GM19328 (cell line): ENCODE data around the gene RUVBL2.

ENCODE experiments used
- ATAC-seq: cut with Tn5 transposase; IDR thresholded peaks from one replicate; pipeline ENCODE4 v1.9.1; 2021; ENCODE audit warnings: mild to moderate bottlenecking, moderate library complexity; ENCODE audit not compliant: unreplicated experiment

Gene RUVBL2

DNA sequence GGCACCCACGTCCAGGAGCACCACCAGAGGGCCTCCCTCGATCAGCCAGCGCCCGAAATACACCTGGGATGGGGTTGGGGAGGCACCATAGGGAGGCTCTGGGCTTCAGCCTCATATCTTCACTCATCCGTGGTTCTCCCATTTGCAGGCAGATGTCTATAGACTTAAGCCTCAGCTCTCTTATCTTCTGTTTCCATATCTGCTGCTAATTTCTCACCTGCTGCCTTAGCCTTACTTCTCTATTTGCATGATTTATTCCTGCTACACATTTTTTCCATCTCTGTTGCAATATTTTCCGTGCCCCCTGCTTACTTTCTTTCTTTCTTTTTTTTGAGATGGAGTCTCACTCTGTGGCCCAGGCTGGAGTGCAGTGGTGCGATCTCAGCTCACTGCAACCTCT lies 6.4 kb upstream of the RUVBL2 start:
- ATAC-seq: no peak

DNA sequence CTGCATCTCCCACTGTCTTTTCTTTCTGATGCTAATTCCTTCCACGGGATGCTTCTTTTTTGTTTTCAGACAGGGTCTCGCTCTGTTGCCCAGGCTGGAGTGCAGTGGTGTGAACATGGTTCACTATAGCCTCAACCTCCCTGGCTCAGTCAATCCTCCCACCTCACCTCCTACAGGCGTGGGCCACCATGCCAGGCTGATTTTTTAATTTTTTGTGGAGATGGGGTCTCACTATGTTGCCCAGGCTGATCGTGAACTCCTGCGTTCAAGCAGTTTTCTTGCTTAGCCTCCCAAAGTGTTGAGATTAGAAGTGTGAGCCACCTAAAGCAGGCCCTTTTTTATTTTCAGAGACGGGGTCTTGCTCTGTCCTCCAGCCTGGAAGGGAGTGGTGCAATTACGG lies 5.4 kb upstream of the RUVBL2 start:
- ATAC-seq: no peak

DNA sequence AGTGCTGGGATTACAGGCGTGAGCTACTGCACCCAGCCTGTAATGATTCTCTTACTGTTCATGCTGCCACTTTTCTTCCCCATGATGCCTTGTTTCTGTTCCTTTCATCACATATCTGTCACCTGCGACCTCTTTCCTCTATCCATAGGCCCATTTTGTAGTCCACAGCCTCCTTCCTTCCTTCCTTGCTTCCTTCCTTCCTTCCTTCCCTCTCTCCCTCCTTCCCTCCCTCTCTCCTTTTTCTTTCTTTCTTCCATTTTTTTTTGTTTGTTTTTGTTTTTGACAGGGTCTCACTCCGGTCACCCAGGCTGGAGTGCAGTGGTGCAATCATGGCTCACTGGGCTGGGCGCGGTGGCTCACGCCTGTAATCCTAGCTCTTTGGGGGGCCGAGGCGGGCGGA lies 4.8 kb upstream of the RUVBL2 start:
- no peak for ATAC-seq

DNA sequence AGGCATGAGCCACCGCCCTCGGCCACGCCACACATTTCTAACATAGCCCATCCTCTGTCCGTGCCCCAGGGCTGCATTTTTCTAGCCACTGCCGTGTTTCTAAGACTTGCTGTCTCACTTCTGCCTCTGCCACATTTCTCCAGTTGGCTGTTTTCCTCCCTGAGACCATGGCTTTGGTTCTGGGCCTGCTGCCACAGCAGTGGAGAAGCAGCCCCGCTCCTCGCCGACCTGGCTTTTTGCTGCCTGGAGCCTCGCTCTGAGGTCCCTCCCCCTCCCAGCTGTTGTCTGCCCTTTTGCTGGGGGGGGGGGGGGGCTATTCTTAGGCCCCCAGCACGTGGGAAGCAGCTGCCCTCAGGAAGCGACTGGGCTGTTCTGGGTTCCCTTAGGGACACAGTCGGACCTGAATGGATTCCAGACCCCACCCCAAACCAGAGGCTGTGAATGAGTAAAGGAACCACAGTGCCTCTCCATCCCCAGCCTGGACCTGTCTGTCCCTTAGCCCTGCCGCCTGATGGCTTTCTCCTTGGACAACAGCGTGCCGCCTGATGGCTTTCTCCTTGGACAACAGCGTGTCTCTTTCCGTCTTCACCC lies 3.9 kb upstream of the RUVBL2 start:
- ATAC-seq: no peak

DNA sequence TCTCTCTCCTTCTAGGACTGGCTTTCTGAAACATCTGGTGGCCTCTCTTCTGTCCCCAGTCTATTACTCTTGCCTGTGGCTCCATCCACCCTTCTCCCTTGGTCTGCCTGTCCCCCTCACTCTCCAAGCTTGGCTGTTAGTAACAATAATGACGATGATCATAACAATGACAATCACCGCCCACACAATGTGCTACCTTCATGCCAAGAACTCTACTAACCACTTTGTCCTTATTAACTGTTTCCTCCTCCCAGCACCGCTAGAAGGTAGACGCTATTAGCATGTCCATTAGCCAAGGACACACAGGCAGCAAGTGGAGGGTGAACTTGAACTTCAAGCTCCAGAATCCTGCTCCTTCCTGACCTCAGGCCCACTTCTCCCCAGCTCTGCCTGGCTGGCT lies 3.3 kb upstream of the RUVBL2 start:
- ATAC-seq: no peak

DNA sequence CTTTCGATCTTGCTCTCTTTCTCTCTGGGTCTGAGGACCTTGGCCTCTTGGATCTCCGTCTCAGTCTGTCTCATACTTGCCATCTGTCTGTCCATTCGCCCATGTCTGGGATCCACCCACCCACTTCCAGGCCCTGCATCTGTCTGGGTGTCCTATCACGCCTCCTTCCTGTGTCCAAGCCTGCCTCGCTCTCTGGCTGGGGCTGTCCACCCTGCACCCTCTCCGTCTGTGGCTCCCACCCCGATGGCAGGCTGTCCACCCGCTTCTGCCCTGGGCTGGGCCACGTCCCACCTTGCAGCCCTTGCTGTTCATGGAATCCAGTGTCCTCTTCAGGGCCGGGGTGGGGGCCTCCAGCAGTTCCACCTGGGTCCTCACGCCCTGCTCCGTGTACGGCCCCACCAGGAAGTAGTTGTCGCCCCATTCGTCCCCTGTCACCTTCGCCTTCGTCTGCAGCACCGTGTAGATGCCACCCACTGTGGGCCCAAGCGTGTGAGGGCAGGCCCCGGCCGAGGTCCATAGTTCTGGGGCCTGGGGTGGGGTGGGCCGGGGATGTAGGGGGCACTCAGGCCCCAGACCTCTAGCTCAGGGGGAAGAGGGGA lies 2.6 kb upstream of the RUVBL2 start:
- no peak for ATAC-seq

DNA sequence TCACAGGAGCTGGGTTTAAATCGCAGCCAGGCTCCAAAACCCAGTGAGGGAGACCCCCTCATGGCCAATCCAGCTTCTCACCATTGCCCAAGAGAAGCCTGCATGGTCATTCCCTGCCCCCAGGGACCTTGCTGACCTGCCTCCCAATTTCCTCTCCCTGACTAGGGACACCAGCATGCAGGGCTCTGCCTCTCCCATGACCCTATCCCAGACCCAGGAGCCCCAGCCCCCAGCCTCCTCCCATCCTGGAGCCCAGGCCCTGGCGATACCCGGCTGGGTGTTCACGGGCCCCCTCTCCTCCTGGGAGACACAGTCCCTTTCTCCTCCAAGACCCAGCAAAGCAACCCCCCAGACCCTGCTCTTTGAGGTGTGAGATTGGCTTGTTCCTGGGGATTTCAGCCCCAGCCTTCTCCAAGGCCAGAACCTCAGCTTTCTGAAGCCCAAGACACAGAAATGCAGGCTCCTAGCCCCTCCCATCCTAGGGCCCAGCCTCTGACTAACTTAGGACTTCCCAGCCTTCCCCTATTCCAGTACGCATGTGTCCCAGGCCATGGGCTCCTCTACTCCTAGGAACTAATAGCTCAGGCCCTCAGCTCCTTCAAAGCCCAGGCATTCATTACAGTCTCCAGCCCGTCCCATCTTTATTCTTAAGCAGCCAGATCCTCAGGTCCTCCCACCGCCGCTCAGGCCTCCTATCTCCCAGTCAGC lies 1.7 kb upstream of the RUVBL2 start:
- no peak for ATAC-seq

DNA sequence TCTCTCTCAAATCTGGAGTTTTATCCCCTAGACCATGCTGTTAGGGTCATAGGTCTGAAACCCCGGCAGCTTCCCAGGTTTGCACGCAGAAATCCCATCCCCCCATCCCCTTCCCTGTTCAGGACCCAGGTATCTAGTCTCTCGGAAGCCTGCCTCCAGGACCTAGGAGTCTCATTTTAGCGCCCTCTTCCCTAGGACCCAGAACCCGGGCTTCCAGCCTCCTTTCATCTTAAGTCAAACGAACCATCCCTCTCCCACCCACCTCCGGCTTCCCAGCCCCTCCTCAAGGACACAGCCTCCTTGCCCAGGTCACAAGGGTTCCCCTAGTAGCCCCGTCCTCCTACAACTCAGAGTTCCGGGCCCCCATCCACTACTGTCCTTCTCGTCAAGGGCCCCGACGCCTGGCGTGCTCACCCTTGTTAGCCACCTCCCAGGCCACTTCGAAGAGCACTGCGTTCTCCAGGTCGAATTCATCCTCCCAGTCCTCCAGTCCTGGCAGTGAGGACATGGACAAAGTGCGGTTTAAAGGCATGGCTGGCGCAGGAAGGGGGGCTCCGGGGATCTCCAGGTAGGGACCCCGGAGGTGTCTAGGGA lies 1.0 kb upstream of the RUVBL2 start:
- ATAC-seq: no peak

DNA sequence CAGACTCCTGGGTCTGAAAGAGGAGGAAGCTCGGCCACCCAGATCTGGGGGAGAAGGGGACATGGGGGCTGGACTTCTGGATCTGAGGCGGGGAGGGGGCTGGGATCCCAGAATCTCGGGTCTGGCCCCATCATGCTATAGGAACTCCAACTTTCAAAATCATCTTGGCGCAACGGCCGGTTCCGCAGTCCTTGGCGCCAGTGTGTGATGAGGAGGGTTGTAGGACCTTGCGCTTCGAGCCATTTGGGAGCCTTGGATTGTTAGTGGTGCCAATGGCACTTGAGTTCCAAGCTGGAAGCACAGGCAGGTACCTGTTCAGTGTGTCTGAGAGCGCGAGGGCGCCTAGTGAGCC lies 324 bp downstream of the RUVBL2 start:
- no peak for ATAC-seq

DNA sequence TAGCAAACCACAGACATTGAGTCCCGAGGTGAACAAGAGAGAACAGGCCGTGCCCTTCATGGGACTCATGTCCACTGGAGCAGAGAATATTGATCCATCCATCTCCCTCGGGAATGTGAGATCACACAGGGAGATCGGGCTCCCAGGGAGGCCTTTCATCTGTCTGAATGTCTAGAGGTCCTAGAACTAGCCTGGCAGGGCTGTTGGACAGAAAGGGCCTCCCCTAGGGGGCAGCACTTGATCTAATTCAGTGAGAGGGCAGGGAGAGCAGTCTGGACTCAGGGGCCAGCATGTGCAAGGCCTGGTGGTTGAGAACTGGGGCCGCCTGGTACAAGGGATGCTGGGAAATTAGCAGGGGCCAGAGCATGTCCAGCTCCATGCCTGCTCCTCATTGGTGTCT lies 4.3 kb downstream of the RUVBL2 start:
- no peak for ATAC-seq

DNA sequence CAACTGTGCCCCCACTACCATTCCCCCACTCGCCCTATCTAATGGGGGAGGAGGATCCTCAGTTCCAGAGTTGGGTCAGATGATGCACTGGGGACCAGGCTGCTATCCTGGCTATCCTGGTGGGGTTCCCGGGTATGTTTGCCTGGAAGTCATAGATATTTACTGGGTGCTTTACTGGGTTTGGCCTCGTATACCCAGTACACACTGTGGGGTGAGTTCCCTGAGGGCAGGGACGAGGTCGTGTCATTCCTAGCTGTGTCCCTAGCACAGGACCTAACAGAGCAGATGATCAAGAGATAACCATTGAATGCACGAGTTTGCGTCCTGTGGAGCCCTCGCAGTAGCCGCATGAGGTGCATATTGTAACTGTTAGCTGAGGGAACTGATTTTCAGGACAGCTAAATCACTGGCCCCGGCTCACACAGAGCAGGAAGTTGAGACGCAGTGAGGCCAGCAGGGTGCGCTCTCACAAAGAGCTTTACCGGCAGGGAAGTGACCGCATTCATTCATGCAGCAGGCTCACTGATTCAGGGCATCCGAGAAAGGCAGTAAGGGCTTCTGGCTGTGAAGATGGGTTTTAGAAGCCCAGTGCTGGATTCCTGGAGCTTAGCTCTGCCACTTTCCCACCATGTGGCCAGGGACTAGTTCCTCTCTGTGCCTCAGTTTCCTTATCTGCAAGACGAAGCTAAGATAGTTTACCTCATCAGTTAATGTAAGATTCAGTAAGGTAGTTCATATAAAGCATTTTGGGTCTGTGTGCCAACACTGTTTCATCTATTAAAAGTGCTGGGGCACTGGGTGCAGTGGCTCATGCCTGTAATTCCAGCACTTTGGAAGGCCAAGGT lies 6.0 kb downstream of the RUVBL2 start:
- ATAC-seq: no peak

DNA sequence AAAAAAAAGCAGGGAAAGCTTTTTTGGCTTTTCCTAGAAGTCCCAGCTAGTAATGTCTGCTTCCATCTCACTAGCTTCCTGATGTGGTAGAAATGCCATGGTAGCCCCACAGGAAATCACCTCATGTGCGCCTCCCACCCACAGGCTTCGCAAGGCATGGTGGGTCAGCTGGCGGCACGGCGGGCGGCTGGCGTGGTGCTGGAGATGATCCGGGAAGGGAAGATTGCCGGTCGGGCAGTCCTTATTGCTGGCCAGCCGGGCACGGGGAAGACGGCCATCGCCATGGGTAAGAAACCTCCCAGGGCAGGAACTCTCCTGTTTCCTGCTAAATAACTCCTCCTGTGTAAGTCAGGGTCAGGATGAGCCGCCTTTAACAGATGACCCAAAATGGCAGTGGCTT lies 10.4 kb downstream of the RUVBL2 start:
- ATAC-seq: no peak

DNA sequence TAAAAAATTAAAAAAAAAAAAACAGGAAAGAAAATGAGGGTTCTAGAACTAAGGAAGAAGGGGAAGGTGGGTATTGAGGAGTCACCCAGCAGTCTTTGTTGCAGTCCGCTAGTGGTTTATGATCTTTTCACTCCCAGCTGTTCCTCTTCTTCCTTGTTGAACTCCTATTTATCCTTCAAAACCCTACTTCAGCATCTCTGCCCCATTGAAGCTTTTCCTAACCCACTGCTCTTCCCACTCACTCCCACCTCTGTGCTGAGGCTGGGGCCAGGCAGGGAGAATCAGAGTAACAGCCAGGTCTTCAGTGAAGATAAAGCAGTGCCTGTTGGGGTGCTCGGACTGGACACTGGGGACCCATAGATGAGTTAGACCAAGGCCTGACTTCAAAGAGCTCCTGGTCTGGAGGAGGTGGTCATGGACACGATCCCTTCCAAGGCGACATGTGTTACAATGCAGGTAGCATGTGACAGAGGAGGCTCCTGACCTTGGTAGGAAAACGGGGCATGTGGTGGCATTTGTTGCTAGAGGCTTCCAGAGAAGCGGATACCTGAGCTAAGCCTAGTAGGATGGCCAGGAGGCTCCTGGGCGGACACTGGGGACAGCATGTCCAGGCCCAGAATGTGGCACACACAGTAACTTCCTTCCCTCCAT lies 11.4 kb downstream of the RUVBL2 start:
- ATAC-seq: no peak

DNA sequence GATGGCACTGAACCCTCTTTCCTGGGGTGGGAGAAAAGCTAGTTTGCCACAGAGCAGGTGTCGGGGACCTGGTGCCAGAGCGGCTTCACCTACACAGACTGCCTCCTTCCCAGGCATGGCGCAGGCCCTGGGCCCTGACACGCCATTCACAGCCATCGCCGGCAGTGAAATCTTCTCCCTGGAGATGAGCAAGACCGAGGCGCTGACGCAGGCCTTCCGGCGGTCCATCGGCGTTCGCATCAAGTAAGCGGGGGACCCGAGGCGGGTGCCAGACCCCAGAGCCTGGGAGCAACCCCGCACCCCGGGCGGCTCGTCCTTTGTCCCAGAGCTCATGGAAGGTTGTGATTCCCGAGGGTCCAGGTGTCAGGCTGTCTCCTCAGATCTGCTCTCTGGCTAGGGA lies 13.2 kb downstream of the RUVBL2 start:
- ATAC-seq: no peak

DNA sequence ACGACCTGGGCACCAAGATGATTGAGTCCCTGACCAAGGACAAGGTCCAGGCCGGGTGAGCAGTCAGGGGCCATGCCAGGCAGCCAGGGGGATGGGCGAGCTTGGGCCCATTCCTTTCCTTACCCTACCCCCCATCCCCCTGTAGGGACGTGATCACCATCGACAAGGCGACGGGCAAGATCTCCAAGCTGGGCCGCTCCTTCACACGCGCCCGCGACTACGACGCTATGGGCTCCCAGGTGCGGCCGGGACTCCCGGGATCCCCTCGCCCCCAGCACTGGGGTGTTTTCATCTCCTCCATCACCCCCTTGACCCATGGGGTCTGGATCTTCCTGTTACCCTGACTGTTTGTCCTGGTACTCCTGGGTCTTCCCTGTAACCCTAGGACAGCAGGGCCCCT lies 16.1 kb downstream of the RUVBL2 start:
- ATAC-seq: no peak

DNA sequence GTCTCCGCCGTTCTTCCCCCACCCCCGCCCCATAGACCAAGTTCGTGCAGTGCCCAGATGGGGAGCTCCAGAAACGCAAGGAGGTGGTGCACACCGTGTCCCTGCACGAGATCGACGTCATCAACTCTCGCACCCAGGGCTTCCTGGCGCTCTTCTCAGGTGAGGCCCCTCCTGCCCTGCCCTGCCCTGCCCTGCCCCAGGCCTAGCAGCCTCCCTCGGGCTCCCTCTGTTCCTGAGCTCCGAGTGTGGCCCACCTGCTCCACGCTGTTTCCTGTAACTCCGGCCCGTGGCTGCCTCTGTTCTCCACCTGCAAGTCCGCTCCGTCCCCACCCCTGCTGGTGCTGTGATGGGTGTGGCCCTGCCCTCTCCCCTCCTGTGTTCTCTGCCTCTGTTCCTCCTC lies 16.8 kb downstream of the RUVBL2 start:
- no peak for ATAC-seq

DNA sequence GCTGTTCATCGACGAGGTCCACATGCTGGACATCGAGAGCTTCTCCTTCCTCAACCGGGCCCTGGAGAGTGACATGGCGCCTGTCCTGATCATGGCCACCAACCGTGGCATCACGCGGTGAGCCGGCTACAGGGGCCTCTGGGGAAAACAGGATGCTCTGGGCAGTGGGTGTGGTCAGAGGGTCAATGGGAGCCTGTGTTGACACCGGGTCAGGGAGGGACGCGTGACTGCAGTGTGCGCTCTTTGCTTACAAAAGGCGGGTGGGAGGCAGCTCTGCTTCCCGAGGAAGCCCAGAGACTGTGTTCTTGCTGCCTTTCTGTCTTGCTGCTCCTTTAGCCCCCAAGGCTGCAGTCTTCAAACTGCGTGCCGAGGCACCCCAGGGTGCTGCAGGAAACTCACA lies 17.5 kb downstream of the RUVBL2 start:
- ATAC-seq: no peak

DNA sequence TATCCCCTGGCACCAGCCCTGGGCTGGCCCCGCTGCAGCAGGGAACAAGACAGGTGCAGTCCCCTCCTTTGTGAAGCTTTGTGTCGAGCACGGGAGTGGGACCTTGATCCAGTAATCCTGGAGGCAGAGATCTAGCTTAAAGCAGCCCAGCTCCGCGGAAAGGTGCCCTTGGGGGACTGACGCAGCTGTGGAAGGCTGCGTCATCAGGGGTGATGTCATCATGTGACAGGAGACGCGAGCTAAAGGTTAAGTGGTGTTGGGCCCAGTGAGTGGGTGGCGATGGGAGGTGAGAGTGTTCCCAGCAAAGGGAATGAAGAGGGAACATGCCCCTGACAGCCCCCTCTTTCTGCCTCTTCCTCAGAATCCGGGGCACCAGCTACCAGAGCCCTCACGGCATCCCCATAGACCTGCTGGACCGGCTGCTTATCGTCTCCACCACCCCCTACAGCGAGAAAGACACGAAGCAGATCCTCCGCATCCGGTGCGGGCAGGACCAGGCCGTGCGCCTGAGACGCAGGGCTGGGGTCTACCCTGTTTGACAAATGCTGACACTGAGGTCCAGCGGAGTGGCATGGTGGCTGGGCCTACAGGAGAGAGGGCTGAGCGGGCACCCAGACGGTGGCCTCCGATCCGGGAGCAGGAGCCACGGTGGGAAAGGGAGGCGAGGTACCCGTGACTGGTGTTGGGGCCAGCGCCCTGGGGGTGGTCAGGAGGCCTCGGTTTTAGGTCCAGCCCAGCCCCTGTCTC lies 20.6 kb downstream of the RUVBL2 start:
- ATAC-seq: no peak

DNA sequence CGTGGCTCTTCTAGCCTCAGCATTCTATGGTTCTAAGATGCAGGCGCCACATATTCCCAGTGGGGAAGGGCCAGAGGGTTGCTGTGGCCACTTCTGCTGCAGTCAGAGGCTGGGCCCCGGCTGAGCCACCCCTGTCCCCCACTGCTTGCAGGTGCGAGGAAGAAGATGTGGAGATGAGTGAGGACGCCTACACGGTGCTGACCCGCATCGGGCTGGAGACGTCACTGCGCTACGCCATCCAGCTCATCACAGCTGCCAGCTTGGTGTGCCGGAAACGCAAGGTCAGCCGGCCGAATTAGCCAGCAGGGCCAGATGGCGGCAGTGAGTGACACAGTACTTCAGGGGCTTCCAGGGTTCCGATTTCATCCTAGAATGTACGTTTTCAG lies 21.2 kb downstream of the RUVBL2 start:
- no peak for ATAC-seq

DNA sequence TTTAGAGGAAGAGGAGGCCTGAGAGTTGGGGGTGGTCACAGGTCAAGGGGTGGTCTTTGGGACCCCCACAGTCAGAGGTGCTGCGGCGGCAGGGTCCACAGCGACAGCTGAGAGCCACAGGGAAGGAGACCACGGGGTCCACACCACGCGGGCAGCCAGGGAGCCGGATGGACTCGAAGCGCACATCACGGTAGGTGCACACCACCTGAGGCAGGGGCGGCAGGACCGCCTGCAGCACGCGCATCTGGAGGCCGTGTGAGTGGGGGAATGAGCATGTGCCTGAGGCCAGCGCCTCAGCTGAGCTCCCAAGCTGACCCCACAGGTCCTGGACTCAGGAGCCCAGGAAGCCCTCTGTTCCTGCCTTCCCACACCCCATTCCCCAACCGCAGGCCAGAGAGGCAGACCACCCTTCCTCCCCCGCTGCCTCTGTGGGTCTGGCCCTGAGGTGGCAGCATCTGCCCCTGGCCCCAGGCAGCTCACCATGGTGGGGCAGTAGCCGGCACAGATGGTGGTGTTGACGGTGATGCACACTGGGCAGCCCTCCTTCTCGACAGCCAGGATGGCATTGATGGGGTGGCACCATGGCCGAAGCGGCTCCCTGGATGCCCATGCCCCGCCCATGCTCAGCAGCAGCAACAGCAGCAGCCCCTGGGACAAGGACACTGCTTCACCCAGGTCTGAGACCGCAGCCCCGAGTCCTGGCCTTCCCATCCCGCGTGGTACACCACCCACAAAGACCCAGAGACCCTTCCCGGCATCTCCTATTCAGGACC lies 22.6 kb downstream of the RUVBL2 start:
- no peak for ATAC-seq
